Measurements from ENCODE around the gene FBXL3. TPM values are rescaled to one million over a fixed set of nuclear protein-coding genes. Genes with fewer than 3 reads are reported as not detected.

Gene FBXL3
- polyA plus RNA-seq, 1 donor, result 46.4 TPM

Other genes starting within 250 kb of the FBXL3 start
- gene KCTD12, start 140.8 kb downstream of the FBXL3 start, polyA plus RNA-seq, result 101 TPM
- not detected for gene ACOD1, start 78.6 kb downstream of the FBXL3 start, polyA plus RNA-seq
- 37.7 TPM for gene CLN5, start 35.1 kb downstream of the FBXL3 start, polyA plus RNA-seq

Data from large intestine (tissue), 1 donor.